Neural progenitor cell (in vitro differentiated cells): ENCODE measurements around the gene HOXA1. TPM values are rescaled to one million over a fixed set of nuclear protein-coding genes. Genes with fewer than 3 reads are reported as not detected.
A peak's percentile ranks its signal among the peaks of the same experiment; 100 is the strongest.

Source experiments
- DNase-seq: peaks from one replicate; pipeline ENCODE4 v3.0.0-alpha.2; 2016; ENCODE audit warnings: low spot score
- H2AFZ ChIP-seq: fragments of 200-600 bp; sonication (generic); replicated peaks from 2 replicates; pipeline ENCODE4 v1.6.1; 2016; ENCODE audit warnings: antibody characterized with exemption
- H3F3A ChIP-seq: fragments of 200-600 bp; sonication (generic); 2 replicates; pipeline ENCODE4 v1.6.1; 2016; ENCODE audit warnings: antibody characterized with exemption, low read depth
- H3K27ac ChIP-seq: fragments of 200-600 bp; sonication (generic); 2 replicates; pipeline ENCODE4 v1.5.1; 2016; ENCODE audit warnings: mild to moderate bottlenecking
- H3K27me3 ChIP-seq: fragments of 200-600 bp; sonication (generic); 2 replicates; pipeline ENCODE4 v1.6.1; 2016; ENCODE audit warnings: mild to moderate bottlenecking, moderate library complexity
- H3K36me3 ChIP-seq: fragments of 200-600 bp; sonication (generic); 2 replicates; pipeline ENCODE4 v1.5.1; 2016
- H3K4me1 ChIP-seq: fragments of 200-600 bp; sonication (generic); 2 replicates; pipeline ENCODE4 v1.6.1; 2016; ENCODE audit warnings: mixed run types
- H3K4me2 ChIP-seq: fragments of 200-600 bp; sonication (generic); 2 replicates; pipeline ENCODE4 v1.6.1; 2016
- H3K4me3 ChIP-seq: fragments of 200-600 bp; sonication (generic); 2 replicates; pipeline ENCODE4 v1.5.1; 2016
- H3K79me2 ChIP-seq: fragments of 200-600 bp; sonication (generic); 2 replicates; pipeline ENCODE4 v1.6.1; 2016; ENCODE audit warnings: low read depth
- H3K9ac ChIP-seq: fragments of 200-600 bp; sonication (generic); 2 replicates; pipeline ENCODE4 v1.6.1; 2016
- H3K9me3 ChIP-seq: fragments of 200-600 bp; sonication (generic); 2 replicates; pipeline ENCODE4 v1.5.1; 2016; ENCODE audit warnings: low read depth
- H4K20me1 ChIP-seq: fragments of 200-600 bp; sonication (generic); 2 replicates; pipeline ENCODE4 v1.6.1; 2016; ENCODE audit warnings: low read depth
- H3K27ac Mint-ChIP-seq: 3 replicates; pipeline ENCODE4 v1.8.0; 2021; ENCODE audit warnings: mixed read lengths
- H3K27me3 Mint-ChIP-seq: 2 replicates; pipeline ENCODE4 v1.8.0; 2022; ENCODE audit warnings: low read depth, mild to moderate bottlenecking, inconsistent platforms, moderate library complexity, mixed read lengths; ENCODE audit not compliant: insufficient read depth
- H3K36me3 Mint-ChIP-seq: 3 replicates; pipeline ENCODE4 v1.8.0; 2021; ENCODE audit warnings: mixed read lengths
- H3K4me1 Mint-ChIP-seq: 3 replicates; pipeline ENCODE4 v1.8.0; 2021; ENCODE audit warnings: mixed read lengths
- H3K4me3 Mint-ChIP-seq: 3 replicates; pipeline ENCODE4 v1.8.0; 2021; ENCODE audit warnings: mild to moderate bottlenecking, moderate library complexity, mixed read lengths
- H3K9me3 Mint-ChIP-seq: 3 replicates; pipeline ENCODE4 v1.8.0; 2020; ENCODE audit warnings: mixed read lengths
- EZH2 ChIP-seq: fragments of 200-600 bp; sonication (generic); IDR thresholded peaks from 2 replicates; pipeline ENCODE4 v1.6.1; 2017; ENCODE audit warnings: antibody characterized with exemption, mild to moderate bottlenecking, moderate library complexity
- EZH2phosphoT487 ChIP-seq: fragments of 200-600 bp; sonication (generic); IDR thresholded peaks from 2 replicates; pipeline ENCODE4 v1.6.1; 2017; ENCODE audit warnings: antibody characterized with exemption
- total RNA-seq: library from RNA; depleted of rRNA; stranded (reverse); fragments of >200 nt; gene quantifications from 2 replicates; pipeline ENCODE4 v1.2.3, GENCODE V29; 2015; ENCODE audit warnings: low replicate concordance
- TF ChIP-seq, protein P1 (sequence below): fragments of 200-600 bp; sonication (generic); IDR thresholded peaks from 2 replicates; pipeline ENCODE4 v1.5.1; 2017; ENCODE audit warnings: antibody characterized with exemption, mild to moderate bottlenecking

HOXA1 gene
- total RNA-seq, 1 donor from 2014 or later: not detected

DNA sequence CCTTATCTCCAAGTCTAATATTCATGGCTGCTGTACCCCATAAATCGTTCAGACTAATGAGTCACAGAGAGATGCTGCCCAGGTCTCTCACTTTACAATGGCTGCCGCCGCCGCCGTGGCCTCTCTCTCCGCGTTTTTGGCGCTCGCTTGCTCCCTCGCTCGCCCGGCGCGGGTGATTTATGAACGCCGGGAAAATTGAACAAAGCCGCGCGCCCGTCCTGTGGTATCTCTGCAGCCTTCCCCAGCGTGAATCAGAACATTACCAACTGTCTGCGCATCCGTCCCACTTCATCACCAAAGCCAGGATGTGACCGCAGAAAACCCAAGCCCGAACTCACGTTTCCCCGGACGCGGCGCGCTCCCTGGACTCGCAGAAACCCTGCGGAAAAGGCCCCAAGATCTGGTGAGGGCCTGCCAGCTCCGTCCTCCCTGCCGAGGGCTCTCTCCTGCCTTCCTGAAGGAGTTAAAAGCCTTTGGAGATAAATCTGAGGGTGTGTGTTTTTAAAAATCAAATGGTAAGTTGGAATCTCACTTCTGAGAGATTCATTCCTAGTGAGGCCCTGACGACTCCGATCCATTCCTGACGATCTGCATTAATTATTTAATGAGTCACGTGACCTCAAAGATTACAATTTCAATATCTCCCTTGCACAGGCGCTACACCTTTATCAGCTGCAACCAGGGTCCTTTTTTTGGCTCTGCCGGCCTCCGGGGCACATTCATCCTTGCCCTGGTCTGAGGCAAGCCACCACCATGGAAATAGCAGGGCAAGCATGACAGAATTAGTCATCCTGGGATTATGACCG, 28.5 kb upstream of the HOXA1 start:
- peaks cover 91% of the 10 kb centered on the region for H4K20me1 ChIP-seq
- H3K27ac Mint-ChIP-seq: no peak overlapping the region
- H3K36me3 Mint-ChIP-seq: no peaks in the 10 kb centered on the region
- H3K27ac ChIP-seq: no peak overlapping the region
- H3K9me3 Mint-ChIP-seq: peaks cover 15% of the 10 kb centered on the region
- H3K36me3 ChIP-seq: no peaks in the 10 kb centered on the region
- H3K4me2 ChIP-seq: no peak overlapping the region
- no peaks in the 10 kb centered on the region for H3K4me1 ChIP-seq
- peaks cover 100% of the 10 kb centered on the region for H3K27me3 ChIP-seq
- H3K27me3 Mint-ChIP-seq: peaks cover 98% of the 10 kb centered on the region
- H3K9ac ChIP-seq: no peak overlapping the region
- no peaks in the 10 kb centered on the region for H3K9me3 ChIP-seq
- no peak overlapping the region for H3K4me3 Mint-ChIP-seq
- H3F3A ChIP-seq: no peaks in the 10 kb centered on the region
- DNase-seq: no peak
- H3K4me1 Mint-ChIP-seq: no peaks in the 10 kb centered on the region
- no peak overlapping the region for H2AFZ ChIP-seq
- no peaks in the 10 kb centered on the region for H3K79me2 ChIP-seq
- peak; percentile 97 for TF ChIP-seq EZH2phosphoT487
- peak; percentile 96 for TF ChIP-seq EZH2
- TF ChIP-seq, protein P1, sequence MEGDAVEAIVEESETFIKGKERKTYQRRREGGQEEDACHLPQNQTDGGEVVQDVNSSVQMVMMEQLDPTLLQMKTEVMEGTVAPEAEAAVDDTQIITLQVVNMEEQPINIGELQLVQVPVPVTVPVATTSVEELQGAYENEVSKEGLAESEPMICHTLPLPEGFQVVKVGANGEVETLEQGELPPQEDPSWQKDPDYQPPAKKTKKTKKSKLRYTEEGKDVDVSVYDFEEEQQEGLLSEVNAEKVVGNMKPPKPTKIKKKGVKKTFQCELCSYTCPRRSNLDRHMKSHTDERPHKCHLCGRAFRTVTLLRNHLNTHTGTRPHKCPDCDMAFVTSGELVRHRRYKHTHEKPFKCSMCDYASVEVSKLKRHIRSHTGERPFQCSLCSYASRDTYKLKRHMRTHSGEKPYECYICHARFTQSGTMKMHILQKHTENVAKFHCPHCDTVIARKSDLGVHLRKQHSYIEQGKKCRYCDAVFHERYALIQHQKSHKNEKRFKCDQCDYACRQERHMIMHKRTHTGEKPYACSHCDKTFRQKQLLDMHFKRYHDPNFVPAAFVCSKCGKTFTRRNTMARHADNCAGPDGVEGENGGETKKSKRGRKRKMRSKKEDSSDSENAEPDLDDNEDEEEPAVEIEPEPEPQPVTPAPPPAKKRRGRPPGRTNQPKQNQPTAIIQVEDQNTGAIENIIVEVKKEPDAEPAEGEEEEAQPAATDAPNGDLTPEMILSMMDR: no peak
- H3K4me3 ChIP-seq: no peak overlapping the region

DNA sequence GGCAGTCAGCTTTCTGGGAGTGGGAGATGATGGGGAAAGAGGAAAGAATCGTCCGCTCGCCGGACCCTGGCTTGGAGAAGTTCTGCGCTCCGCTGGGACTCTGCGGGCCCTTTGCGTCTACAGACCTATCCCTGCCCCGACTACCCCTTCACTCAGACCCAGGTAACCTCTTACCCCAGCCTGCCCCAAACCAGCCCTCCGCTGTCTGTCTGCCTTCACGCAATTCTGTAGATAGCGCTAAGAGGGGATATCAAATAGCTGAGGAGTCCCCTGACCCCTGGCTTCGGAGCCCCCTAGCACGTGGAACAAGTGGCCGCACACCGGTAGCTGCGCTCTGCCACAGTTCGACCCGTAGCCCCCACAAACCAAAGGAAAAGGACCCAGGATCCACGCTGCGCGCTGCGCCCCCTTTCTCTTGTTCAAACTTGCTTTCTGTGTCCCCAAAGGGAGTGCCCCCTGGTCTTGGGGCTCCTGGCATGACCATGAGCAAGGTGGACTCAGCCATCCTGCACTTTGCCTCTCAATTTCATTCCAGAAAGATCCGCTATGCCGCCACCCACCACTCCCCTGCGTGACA, 27.8 kb upstream of the HOXA1 start:
- no peaks in the 10 kb centered on the region for H3K4me1 Mint-ChIP-seq
- Histone ChIP-seq H3F3A (no peaks in the 10 kb centered on the region), H3K4me3 (no peak overlapping the region), H3K27ac (no peak overlapping the region), H3K27me3 (peaks cover 100% of the 10 kb centered on the region), H3K79me2 (no peaks in the 10 kb centered on the region), H3K9me3 (no peaks in the 10 kb centered on the region), H3K36me3 (no peaks in the 10 kb centered on the region), H3K4me1 (no peaks in the 10 kb centered on the region), H3K4me2 (no peak overlapping the region), H2AFZ (no peak overlapping the region), H3K9ac (no peak overlapping the region), H4K20me1 (peaks cover 92% of the 10 kb centered on the region)
- no peak for DNase-seq
- peaks cover 98% of the 10 kb centered on the region for H3K27me3 Mint-ChIP-seq
- TF ChIP-seq EZH2 (no peak), EZH2phosphoT487 (no peak)
- TF ChIP-seq, protein P1: no peak
- no peaks in the 10 kb centered on the region for H3K36me3 Mint-ChIP-seq
- H3K27ac Mint-ChIP-seq: no peak overlapping the region
- H3K4me3 Mint-ChIP-seq: no peak overlapping the region
- H3K9me3 Mint-ChIP-seq: peaks cover 10% of the 10 kb centered on the region

DNA sequence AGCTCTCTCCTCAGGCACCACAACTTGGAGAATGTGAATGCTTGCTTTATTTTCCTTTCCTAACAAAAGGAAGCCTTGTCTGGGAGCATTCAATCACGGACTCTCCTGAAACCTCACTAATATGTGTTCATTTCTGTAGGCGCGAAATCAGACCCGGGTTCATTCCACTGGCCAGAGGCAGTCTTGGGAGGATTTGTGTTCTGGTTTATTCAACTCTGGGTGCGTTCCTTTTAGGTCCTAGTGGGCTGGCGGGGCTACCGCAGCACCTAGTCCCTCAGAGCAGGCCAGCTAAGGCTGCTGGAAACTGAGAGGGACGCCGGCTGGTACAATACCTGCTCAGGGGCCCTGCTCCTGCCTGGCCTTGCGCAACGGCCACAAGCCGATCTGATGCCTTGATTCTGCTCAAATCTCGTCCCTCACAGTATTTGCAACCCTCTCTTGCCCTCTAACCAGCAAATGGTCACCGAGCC, 27.2 kb upstream of the HOXA1 start:
- Histone ChIP-seq H3K9me3 (no peaks in the 10 kb centered on the region), H3K27me3 (peaks cover 100% of the 10 kb centered on the region), H4K20me1 (peaks cover 94% of the 10 kb centered on the region), H3K4me1 (no peaks in the 10 kb centered on the region), H2AFZ (no peak overlapping the region), H3K4me2 (no peak overlapping the region), H3K79me2 (no peaks in the 10 kb centered on the region), H3K9ac (no peak overlapping the region), H3F3A (no peaks in the 10 kb centered on the region), H3K4me3 (no peak overlapping the region), H3K27ac (no peak overlapping the region), H3K36me3 (no peaks in the 10 kb centered on the region)
- TF ChIP-seq, protein P1: no peak
- TF ChIP-seq EZH2phosphoT487: no peak
- no peak for TF ChIP-seq EZH2
- H3K4me3 Mint-ChIP-seq: no peak overlapping the region
- H3K27ac Mint-ChIP-seq: no peak overlapping the region
- H3K27me3 Mint-ChIP-seq: peaks cover 98% of the 10 kb centered on the region
- H3K36me3 Mint-ChIP-seq: no peaks in the 10 kb centered on the region
- H3K4me1 Mint-ChIP-seq: no peaks in the 10 kb centered on the region
- DNase-seq: no peak
- H3K9me3 Mint-ChIP-seq: peaks cover 10% of the 10 kb centered on the region
